K562 (cell line): Measurements from ENCODE around the gene PYGO2. TPM values are rescaled to one million over a fixed set of nuclear protein-coding genes. Genes with fewer than 3 reads are reported as not detected.

ENCODE experiments used
- ARHGAP35 ChIP-seq: fragments of 450-650 bp; IDR thresholded peaks from 2 replicates; pipeline ENCODE4 v1.6.1; 2018; ENCODE audit not compliant: partially characterized antibody
- CHD2 ChIP-seq: IDR thresholded peaks from 2 replicates; pipeline ENCODE4 v1.6.1; 2011; ENCODE audit warnings: low read depth, low read length
- EZH2 ChIP-seq: IDR thresholded peaks from 2 replicates; pipeline ENCODE4 v1.6.1; 2012; ENCODE audit warnings: low read depth, mild to moderate bottlenecking, inconsistent platforms, low read length, borderline replicate concordance
- HOXB6 ChIP-seq: fragments of 250-450 bp; sonication (Bioruptor Pico); IDR thresholded peaks from 2 replicates; pipeline ENCODE4 v1.5.1; 2022; ENCODE audit warnings: mild to moderate bottlenecking, borderline replicate concordance
- IFI16 ChIP-seq: fragments of 250-450 bp; sonication (Bioruptor Pico); IDR thresholded peaks from 2 replicates; pipeline ENCODE4 v2.1.2; 2022; ENCODE audit warnings: mild to moderate bottlenecking, inconsistent platforms
- RAD21 ChIP-seq, 2 experiments: fragments of 250-450 bp in 1 of 2; fragments of 450-650 bp in 1 of 2; sonication (Bioruptor Pico) in 1 of 2; formaldehyde crosslinking in 1 of 2; IDR thresholded peaks in 1 of 2; conservative IDR thresholded peaks in 1 of 2; 2 replicates each; pipeline versions ENCODE4 v1.4.0 to v1.8.0; 2020 to 2022; ENCODE audit warnings: mild to moderate bottlenecking in 2 of 2, moderate library complexity in 1 of 2
- RBBP5 ChIP-seq: fragments of 200-600 bp; sonication (generic); IDR thresholded peaks from 2 replicates; pipeline ENCODE4 v1.6.1; 2012; ENCODE audit warnings: borderline replicate concordance, mild to moderate bottlenecking, low read length, control low read depth, inconsistent platforms; ENCODE audit not compliant: insufficient read depth, poor library complexity, severe bottlenecking
- SIN3B ChIP-seq: fragments of 450-650 bp; IDR thresholded peaks from 2 replicates; pipeline ENCODE4 v1.6.1; 2017; ENCODE audit warnings: low read depth, mild to moderate bottlenecking, moderate library complexity
- ZNF561 ChIP-seq: fragments of 450-650 bp; formaldehyde crosslinking; conservative IDR thresholded peaks from 2 replicates; pipeline ENCODE4 v1.4.0; 2020; ENCODE audit warnings: mild to moderate bottlenecking, moderate library complexity
- polyA plus RNA-seq, 8 experiments: library from polyadenylated mRNA; depleted of rRNA in 4 of 8; stranded (reverse) in 5 of 8; unstranded in 3 of 8; fragments of >200 nt; fragmentation: Nextera tagmentation in 2 of 8; fragmentation: Illumina TruSeq in 1 of 8; extraction: Ambion mirVana in 2 of 8; extraction: Trizol in 1 of 8; gene quantifications; 2 replicates each; pipeline versions ENCODE4 v1.2.1 to v1.2.3, GENCODE V29; 2011 to 2014; ENCODE audit warnings: inconsistent platforms in 1 of 8, missing spikeins in 1 of 8
- total RNA-seq, 7 experiments: library from RNA; depleted of rRNA in 6 of 7; stranded (reverse); fragments of >200 nt in 6 of 7; fragmentation: Illumina TruSeq in 2 of 7; extraction: Trizol in 2 of 7; gene quantifications; 2 replicates each; pipeline versions ENCODE4 v1.2.1 to v1.2.3, GENCODE V29; 2011 to 2021; ENCODE audit warnings: low replicate concordance in 1 of 7
- TF ChIP-seq, protein P1 (sequence below): fragments of 250-450 bp; sonication (Bioruptor Pico); IDR thresholded peaks from 2 replicates; pipeline ENCODE4 v1.4.0; 2020; ENCODE audit warnings: mild to moderate bottlenecking
- TF ChIP-seq, protein P2 (sequence below): fragments of 250-450 bp; sonication (Bioruptor Pico); IDR thresholded peaks from 2 replicates; pipeline ENCODE4 v1.6.1; 2021; ENCODE audit warnings: mild to moderate bottlenecking
- TF ChIP-seq, protein P3 (sequence below): fragments of 250-450 bp; sonication (Bioruptor Pico); IDR thresholded peaks from 2 replicates; pipeline ENCODE4 v1.9.0; 2021; ENCODE audit warnings: mild to moderate bottlenecking, inconsistent platforms
- TF ChIP-seq, protein P4 (sequence below): sonication (generic); formaldehyde crosslinking; IDR thresholded peaks from 2 replicates; pipeline ENCODE4 v1.4.0; 2020; ENCODE audit warnings: mild to moderate bottlenecking, missing genetic modification reagents
- TF ChIP-seq, protein P5 (sequence below): sonication (generic); formaldehyde crosslinking; IDR thresholded peaks from 2 replicates; pipeline ENCODE4 v1.8.1; 2023; ENCODE audit warnings: mild to moderate bottlenecking, missing genetic modification reagents
- TF ChIP-seq, protein P6 (sequence below): fragments of 250-450 bp; sonication (Bioruptor Pico); IDR thresholded peaks from 2 replicates; pipeline ENCODE4 v1.5.1; 2021; ENCODE audit warnings: mild to moderate bottlenecking

The PYGO2 gene
- total and polyA plus RNA-seq, 9 of the 15 experiments (the other 6 are each of a cell fraction or from before 2014, with no cell fraction given), result 8.3 to 36.2 (median 18.2) TPM

DNA sequence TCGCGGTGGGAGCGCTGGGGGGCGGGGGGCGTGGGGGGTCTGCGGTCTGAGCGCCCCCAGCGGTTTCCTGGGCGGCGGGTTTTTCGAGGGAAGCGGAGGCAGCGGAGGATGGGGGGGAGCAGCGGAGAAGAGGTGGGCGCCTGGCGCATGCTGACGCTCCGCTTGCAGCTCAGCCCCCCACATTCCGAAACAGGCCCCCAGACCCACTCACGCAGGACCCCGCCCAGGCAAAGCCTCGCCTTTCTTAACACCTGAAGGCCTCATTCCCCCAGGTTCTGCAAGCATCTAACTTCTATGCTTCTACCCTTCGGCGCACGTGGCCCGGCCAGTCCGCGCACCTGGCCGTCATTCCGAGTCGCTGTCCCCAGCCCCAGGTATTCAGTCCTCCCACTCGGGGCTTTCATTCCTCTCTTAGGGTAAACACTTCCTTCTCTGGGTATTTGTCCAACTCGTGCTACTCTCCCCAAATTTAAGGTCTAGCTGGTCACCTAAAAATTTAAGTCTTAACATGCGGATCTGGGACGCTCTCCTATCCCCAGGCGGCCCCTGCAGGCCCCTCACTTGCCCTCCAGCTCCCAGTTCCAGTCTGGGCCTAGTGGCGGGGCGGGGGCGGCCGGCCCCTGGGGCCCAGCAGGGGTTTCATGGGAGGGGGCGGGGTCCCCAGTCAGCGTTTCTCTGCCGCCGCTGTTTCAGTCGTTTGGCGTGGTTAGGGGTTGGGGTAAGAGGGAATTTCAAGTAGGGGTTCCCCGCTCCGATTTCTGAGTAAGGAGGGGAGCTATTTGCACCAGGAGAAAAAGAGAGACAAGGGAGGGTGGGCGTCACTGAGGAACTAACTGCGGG is 38.2 kb upstream of the PYGO2 start (continued):
- TF ChIP-seq RBBP5 (no peak), RAD21 (CRISPR knock-in tag; conservative IDR thresholded peaks at IDR 0.05 in 1 of 2, IDR thresholded peaks at IDR 0.05 in 1 of 2) (no peak), IFI16 (CRISPR knock-in tag) (no peak), ARHGAP35 (no peak), ZNF561 (CRISPR knock-in tag) (no peak), HOXB6 (CRISPR knock-in tag) (no peak), CHD2 (no peak), SIN3B (no peak), EZH2 (no peak)
- TF ChIP-seq, protein P1, sequence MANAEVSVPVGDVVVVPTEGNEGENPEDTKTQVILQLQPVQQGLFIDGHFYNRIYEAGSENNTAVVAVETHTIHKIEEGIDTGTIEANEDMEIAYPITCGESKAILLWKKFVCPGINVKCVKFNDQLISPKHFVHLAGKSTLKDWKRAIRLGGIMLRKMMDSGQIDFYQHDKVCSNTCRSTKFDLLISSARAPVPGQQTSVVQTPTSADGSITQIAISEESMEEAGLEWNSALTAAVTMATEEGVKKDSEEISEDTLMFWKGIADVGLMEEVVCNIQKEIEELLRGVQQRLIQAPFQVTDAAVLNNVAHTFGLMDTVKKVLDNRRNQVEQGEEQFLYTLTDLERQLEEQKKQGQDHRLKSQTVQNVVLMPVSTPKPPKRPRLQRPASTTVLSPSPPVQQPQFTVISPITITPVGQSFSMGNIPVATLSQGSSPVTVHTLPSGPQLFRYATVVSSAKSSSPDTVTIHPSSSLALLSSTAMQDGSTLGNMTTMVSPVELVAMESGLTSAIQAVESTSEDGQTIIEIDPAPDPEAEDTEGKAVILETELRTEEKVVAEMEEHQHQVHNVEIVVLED, result no peak
- TF ChIP-seq, protein P2, sequence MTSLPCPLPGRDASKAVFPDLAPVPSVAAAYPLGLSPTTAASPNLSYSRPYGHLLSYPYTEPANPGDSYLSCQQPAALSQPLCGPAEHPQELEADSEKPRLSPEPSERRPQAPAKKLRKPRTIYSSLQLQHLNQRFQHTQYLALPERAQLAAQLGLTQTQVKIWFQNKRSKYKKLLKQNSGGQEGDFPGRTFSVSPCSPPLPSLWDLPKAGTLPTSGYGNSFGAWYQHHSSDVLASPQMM, result no peak
- TF ChIP-seq, protein P3, sequence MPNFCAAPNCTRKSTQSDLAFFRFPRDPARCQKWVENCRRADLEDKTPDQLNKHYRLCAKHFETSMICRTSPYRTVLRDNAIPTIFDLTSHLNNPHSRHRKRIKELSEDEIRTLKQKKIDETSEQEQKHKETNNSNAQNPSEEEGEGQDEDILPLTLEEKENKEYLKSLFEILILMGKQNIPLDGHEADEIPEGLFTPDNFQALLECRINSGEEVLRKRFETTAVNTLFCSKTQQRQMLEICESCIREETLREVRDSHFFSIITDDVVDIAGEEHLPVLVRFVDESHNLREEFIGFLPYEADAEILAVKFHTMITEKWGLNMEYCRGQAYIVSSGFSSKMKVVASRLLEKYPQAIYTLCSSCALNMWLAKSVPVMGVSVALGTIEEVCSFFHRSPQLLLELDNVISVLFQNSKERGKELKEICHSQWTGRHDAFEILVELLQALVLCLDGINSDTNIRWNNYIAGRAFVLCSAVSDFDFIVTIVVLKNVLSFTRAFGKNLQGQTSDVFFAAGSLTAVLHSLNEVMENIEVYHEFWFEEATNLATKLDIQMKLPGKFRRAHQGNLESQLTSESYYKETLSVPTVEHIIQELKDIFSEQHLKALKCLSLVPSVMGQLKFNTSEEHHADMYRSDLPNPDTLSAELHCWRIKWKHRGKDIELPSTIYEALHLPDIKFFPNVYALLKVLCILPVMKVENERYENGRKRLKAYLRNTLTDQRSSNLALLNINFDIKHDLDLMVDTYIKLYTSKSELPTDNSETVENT (CRISPR knock-in tag), result no peak
- TF ChIP-seq, protein P4, sequence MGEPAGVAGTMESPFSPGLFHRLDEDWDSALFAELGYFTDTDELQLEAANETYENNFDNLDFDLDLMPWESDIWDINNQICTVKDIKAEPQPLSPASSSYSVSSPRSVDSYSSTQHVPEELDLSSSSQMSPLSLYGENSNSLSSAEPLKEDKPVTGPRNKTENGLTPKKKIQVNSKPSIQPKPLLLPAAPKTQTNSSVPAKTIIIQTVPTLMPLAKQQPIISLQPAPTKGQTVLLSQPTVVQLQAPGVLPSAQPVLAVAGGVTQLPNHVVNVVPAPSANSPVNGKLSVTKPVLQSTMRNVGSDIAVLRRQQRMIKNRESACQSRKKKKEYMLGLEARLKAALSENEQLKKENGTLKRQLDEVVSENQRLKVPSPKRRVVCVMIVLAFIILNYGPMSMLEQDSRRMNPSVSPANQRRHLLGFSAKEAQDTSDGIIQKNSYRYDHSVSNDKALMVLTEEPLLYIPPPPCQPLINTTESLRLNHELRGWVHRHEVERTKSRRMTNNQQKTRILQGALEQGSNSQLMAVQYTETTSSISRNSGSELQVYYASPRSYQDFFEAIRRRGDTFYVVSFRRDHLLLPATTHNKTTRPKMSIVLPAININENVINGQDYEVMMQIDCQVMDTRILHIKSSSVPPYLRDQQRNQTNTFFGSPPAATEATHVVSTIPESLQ (CRISPR knock-in tag), result no peak
- TF ChIP-seq, protein P5, sequence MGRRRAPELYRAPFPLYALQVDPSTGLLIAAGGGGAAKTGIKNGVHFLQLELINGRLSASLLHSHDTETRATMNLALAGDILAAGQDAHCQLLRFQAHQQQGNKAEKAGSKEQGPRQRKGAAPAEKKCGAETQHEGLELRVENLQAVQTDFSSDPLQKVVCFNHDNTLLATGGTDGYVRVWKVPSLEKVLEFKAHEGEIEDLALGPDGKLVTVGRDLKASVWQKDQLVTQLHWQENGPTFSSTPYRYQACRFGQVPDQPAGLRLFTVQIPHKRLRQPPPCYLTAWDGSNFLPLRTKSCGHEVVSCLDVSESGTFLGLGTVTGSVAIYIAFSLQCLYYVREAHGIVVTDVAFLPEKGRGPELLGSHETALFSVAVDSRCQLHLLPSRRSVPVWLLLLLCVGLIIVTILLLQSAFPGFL (CRISPR knock-in tag), result no peak
- TF ChIP-seq, protein P6, sequence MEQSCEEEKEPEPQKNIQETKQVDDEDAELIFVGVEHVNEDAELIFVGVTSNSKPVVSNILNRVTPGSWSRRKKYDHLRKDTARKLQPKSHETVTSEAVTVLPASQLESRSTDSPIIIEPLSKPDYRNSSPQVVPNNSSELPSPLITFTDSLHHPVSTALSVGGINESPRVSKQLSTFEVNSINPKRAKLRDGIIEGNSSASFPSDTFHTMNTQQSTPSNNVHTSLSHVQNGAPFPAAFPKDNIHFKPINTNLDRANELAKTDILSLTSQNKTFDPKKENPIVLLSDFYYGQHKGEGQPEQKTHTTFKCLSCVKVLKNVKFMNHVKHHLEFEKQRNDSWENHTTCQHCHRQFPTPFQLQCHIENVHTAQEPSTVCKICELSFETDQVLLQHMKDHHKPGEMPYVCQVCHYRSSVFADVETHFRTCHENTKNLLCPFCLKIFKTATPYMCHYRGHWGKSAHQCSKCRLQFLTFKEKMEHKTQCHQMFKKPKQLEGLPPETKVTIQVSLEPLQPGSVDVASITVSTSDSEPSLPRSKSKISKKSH (CRISPR knock-in tag), result no peak
